RPMI8226 (cell line): ENCODE results near the gene SERPINB5.
"Not testable (repeated sequence)": the region's sequence is repeated elsewhere in the genome, so short reads cannot be mapped to it uniquely, and the experiment has no call there.

ENCODE experiments used
- DNase-seq: peaks from one replicate; pipeline ENCODE4 v3.0.0-alpha.2; 2015

SERPINB5 gene, protein sequence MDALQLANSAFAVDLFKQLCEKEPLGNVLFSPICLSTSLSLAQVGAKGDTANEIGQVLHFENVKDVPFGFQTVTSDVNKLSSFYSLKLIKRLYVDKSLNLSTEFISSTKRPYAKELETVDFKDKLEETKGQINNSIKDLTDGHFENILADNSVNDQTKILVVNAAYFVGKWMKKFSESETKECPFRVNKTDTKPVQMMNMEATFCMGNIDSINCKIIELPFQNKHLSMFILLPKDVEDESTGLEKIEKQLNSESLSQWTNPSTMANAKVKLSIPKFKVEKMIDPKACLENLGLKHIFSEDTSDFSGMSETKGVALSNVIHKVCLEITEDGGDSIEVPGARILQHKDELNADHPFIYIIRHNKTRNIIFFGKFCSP

DNA sequence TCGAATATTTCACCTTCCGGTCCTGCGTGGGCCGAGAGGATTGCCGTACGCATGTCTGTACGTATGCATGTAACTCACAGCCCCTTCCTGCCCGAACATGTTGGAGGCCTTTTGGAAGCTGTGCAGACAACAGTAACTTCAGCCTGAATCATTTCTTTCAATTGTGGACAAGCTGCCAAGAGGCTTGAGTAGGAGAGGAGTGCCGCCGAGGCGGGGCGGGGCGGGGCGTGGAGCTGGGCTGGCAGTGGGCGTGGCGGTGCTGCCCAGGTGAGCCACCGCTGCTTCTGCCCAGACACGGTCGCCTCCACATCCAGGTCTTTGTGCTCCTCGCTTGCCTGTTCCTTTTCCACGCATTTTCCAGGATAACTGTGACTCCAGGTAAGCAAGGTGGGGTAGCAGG lies at the start of gene SERPINB5:
Gene SERPINB5 (plus strand): TSS at position 291 of the 400 bp plus-strand sequence. CDS start 7,471 bp downstream, outside the sequence.
- DNase-seq, result peak; percentile 16

DNA sequence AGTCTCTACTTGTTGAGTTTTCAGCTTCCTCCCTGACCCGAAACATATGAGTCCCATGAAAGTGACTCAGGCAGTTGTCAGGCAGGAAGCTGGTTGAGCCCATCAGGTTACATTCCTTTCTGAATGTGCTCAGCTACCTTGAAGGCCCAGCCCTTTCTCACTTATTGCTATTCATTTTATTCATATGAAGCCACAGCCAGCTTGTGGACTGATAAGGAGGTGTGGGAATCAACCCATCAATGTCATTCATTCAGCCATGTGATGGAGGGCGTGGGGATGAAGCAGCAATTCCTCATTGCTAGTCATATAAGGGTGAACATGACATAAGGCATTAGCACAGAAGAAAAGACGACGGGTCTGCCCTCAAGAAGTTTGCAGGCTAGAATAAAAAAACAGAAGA lies 49.2 kb upstream of the SERPINB5 start:
- DNase-seq, result no peak

DNA sequence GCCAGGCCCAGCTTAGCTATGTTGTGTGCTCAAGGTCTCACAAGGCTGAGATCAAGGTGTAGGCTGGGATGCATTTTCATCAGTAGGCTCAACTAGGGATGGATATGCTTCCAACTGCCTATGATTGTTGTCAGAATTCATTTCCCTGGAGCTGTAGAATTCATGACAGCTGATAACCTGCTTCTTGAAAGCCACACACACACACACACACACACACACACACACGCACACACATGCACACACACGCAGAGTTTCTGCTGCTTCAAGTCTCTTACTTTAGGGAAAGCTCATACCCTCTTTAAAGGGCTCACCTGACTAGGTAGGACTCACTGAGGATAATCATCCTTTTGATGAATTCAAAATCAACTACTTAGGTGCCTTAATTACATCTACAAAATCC lies 46.2 kb upstream of the SERPINB5 start:
- DNase-seq, result no peak

DNA sequence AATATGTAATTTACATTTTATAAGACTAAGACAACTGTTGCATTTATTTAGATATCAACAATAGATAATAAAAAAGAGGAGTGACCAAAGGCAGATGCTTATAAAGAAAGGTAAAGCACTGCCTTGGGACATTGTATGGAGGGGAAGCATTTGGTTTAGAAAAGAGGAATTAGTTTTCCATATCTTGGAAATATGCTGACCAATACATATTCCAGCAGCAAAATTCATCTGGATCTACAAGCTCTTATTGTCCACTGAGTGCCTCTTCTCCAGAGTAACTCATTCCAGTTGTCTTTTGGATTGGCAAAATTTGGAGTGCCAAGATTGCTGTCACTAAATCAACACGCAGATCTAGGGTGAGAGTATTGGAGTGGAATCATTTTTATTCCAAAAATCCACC lies 45.6 kb upstream of the SERPINB5 start:
- no peak for DNase-seq

DNA sequence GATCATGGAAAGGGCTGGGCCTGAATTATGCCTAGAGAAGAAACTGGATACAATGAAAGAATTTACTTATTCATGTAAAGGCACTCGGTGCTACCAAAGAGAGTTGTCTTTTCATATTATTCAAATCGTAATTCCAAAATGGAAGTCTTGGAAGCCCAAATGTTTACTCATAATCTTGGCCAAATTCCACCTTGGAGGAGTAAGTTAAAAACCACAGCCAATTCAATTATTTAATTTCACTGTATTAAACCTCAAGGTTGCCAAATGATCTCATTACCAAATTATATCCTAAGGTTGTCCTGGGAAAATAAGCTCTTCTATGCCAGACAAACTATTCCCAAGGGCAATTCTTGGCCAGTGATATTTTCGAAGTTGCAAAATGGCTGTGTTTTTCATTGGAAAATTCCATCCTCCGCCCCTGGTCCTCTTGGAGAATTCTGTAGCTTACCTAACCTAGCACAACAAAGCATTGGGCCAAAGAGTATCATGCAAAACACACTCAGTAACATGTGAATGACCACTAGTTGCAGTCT lies 43.4 kb upstream of the SERPINB5 start:
- no peak for DNase-seq

DNA sequence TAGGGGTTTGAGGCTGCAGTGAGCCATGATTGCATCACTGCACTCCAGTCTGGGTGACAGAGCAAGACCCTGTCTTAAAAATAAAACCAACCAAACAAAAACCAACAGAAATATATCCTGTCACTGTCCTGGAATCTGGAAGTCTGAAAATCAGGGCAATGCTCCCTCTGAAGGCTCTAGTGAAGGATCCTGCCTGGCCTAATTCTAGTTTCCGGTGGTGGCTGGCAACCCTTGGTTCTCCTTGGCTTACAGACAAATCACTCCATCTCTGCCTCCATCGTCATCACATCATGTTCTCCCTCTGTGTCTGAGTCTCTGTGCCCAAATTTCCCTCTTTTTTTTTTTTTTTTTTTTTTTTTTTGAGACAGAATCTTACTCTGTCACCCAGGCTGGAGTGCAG lies 38.6 kb upstream of the SERPINB5 start:
- no peak for DNase-seq

DNA sequence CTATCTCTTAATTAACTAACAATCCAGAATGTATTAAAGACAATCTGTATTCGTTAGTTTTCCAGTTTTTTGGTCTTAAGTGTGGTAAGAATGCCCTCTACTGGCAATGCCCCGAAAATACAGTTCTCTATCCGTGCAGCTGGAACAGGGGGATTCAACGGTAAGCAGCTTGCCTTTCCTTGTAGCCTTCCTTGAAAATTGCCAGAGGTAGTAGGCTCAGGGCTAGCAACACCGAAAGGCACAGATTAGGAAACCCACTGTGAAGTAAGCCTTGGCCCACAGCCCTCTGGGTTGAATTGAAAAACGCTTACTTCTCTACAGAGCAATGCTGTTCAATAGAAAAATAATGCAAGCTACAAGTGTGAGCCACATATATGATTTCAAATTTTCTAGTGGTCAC lies 37.4 kb upstream of the SERPINB5 start:
- DNase-seq, result peak; percentile 67

DNA sequence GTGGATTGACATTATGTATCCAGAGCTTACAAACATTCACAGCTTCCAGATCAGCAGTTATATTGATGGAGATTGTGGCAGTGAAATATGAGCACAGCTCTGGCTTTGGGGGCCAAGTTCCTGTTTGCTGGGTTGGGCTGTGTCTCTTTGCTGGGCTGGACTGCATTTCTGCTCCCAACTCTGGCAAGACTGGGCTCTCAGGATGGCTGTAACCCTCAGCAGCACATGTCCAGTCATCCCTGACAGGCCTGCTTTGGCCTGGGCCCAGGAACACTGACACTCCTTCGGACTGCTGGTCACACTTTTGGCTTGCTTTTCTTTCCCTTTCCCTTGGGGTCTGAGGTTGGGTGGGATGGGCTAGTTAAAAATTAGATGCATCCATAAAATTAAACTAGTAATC lies 36.5 kb upstream of the SERPINB5 start:
- DNase-seq, result no peak

DNA sequence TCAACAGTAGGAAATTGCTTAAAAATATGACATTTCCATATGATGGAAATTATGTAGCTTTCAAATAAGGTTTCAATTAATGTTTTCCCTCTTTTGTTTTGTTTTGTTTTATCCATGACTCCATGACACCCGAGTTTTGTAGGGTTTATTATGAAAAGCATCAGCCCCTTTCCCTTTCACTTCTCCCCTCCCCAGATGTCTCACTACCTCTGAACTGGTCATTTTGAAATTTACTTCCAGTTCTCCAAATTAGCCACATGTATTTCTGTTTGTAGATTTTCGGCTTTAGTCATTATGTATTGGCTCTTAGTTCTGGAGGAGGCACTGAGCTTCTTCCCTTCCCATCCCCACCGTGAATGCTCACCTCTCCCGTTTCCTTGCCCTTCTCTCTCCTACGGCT lies 35.9 kb upstream of the SERPINB5 start:
- DNase-seq, result no peak

DNA sequence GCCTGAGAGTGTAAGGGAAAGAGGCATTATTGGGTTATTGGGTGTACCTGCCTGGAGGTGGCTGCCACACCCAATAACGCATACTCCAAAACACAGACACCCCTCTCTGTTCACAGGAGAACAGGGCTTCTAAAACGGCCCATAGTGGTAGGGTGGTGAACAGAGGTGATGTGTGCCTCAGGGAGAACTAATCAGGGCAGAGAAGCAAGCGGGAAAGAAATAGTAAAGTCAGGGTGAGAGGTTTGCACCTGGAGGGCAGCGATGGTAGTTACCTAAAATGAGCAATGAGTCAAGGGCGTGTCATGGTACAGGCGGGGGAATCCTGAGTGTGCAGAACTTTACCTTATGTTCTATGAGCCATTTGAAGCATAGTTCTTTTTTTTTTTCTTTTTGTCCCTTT lies 32.9 kb upstream of the SERPINB5 start:
- no peak for DNase-seq

DNA sequence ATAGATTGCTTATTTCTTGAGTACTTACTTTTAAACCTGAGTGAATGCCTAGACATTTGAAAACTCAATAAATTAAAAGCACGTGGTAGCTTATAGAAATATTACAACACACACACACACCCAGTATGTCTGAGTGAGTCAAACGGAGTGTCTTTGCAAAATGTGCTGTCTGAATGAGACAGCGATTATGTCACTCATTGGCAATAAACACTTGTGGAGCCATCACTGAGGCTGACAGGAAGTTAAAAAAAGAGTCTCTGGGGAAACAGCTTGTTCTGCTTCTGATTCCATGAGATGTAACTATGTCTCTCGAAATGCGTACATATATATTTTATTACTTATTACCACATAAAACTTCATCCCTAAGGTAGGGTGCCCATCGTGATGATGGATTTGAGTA lies 32.2 kb upstream of the SERPINB5 start:
- no peak for DNase-seq

DNA sequence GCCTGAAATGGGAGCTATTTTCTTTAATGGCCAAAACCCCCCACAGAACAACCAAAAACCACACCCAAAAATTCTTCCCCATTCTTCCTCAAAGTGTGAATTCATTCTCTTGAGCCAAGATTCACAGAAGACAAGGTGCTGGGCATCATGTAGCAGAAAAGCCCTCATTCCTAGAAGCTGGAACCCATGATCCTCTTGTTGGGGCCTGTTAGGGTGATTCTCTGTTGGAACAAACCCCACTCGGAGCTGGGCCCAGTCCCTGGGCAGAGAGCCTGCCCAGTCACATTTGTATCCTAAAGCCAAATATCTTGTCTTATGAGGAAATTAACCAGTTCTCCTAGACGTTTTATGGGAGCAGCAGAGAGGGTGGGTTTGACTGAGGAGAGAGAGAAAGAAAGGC lies 31.7 kb upstream of the SERPINB5 start:
- DNase-seq, result no peak

DNA sequence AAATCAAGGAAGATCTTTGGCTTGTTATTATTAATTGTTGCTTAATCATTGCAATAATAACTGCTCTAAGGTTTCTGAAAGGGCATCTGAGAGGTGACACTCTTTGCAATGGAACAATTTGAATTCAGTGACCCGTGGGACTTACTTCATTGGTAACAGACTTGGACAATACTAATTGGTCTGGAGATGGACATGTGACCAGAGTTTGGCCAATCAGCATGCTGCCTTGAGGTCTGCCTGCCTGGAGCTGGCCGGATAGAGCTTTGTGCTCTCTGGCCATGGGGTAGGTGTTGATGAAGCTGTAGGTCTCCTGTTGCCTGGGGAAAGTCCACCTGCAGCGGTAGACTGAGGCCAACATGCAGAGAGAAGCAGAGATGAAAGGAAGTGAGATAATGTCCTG lies 30.5 kb upstream of the SERPINB5 start:
- no peak for DNase-seq

DNA sequence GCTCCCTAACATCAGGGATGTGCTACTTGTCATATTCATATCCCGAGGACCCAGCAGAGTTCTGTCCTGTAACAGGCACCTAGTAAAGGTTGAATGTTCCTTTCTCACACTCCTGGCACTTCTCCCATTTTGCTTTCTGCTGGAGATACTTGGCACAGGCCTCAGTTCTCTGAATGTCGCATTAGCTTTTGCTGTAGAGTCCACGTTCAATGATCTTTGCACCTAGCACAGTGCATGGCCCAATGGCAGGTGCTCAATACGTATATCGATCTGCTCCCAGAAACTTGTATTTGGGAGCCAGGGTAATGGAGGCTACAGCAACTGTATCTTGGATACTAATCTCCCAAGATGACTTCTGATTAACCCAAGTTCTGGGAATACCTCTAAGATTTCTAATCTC lies 29.7 kb upstream of the SERPINB5 start:
- no peak for DNase-seq

DNA sequence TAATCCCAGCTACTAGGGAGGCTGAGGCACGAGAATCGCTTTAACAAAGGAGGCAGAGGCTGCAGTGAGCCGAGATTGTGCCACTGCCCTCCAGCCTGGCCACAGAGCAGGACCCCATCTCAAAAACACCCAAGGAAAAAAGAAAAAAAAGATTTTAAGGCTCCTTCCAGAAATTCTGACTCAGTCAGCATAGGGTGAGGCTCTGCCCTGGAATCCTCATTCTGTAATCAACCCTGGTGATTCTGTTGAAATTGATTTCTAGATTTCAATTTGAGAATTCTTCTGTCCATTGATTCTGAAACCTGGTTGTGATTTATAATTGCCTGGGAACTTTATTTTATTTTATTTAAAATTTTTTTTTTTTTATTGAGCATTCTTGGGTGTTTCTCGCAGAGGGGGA lies 27.3 kb upstream of the SERPINB5 start:
- no peak for DNase-seq

DNA sequence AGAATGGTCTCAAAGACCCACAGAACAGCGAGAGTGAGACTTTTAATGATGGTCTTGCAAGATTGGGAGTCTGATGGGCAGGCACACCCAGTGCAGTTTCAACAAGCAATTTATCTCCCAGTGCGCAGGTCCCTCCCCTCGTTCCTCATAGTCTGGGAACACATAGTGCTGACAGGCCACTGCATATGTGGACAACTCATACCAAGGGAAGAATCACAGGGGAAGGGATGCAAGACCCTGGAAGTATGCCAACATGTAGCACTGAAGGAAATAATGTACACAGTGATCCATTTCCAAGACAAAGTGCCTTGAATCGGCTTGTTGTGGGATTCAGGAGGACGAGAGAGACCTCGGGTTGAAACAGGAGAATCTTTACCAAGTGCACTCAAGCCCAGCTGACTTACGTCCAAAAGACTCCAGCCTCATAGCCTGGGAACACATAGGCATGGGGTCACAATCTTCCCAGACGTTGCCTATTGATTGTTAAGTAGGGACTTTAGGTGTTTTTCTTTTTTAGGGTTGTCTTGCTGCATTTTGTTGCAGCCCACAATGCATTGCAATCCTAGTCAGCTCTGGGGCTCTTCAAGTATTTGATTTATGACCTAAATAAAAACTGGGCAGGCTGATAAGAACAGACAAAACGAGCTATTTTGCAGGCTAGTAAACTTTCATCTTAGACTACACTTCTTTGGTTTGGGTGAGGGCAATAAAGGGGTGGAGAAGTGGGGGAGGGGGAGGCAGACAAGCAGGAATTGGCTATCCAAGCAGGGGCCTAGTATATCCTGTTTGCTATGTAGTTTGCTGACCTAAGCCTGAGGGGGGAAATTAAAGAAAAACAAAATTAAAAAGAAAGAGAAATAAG lies 24.7 kb upstream of the SERPINB5 start:
- DNase-seq, result no peak

DNA sequence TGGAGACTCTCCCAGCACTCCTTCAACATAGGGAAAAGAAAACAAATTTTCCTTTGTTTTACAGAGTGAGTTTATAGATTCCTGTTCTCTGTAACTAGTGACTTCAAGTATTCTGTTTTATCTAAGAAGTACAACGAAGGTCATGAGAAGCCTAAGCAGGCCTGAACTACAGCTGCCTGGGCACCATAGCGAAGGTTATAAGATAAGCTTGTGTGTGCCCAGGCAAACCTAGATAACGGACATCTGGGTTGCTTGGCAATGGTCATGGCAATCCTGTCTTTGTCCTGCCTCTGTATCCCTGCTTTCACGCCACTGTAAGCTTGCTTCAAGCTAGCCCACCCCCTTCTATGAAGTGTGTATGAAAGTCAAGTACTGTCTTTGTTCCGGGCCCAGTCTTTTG lies 24.0 kb upstream of the SERPINB5 start:
- DNase-seq, result not testable (repeated sequence)

DNA sequence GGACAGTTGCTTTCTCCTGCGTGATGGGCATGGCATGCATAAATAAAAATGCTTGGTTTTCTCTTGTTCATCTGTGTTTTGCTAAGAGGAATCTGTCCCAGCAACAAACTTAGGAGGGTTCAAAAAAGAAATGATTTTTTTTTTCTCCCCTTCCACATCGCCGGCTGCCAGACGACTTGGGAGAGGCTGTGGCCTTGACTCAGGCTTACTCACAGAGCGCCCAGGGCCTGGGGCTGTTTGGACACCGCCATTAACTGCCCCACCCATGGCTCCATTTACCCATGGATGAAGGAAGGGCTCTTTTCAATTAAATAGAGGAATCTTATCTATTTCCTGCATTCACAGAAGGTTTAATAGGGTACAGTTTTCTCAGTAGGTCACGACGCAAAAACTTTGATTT lies 22.3 kb upstream of the SERPINB5 start:
- DNase-seq, result no peak

DNA sequence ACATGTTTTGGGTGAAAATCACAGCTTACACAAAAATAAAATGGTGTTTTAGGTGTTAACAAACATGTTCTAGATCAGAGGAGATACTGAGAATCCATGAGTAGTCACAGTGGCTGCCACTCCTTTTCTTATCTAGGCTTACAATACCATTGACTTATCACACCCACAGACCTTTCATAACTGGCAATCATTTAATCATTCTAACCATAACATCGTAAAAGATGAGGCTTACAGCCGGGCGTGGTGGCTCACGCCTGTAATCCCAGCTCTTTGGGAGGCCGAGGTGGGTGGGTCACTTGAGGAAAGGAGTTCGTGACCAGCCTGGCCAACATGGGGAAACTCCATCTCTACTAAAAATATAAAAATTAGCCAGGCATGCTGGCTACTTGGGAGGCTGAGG lies 18.8 kb upstream of the SERPINB5 start:
- no peak for DNase-seq

DNA sequence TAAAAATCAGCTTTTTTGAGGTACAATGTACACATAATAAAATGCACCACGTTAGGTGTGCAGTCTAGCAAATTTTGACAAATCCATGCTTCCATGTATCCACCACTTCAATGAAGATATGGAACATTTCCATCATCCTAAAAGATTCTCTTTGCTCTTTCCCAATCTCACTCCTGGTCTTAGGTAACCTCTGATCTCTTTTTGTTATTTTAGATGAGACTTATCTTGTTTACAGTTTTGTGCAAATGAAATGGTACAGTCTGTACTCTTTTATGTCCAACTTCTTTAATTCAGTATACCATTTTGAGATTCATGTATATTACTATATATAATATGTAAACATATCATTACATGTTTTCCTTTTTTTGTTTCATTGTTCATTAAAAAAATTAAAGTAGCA lies 16.3 kb upstream of the SERPINB5 start:
- DNase-seq, result no peak

DNA sequence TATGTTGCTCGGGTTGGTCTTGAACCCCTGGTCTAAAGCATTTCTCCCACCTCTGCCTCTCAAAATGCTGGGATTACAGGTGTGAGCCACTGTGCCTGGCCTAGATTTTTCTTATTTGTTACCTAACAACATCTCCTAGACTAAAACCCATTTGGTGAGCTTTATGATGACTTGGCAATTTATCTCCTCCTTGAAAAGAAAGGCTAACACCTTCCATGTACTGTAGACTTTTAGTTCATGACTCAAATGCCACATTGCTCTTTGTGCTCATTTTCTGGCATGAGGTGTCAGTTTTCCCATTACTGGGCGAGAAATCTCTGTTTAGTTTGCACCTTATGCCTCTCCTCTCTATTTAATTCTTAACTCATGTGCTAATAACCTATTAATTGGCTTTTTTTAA lies 12.3 kb upstream of the SERPINB5 start:
- no peak for DNase-seq

DNA sequence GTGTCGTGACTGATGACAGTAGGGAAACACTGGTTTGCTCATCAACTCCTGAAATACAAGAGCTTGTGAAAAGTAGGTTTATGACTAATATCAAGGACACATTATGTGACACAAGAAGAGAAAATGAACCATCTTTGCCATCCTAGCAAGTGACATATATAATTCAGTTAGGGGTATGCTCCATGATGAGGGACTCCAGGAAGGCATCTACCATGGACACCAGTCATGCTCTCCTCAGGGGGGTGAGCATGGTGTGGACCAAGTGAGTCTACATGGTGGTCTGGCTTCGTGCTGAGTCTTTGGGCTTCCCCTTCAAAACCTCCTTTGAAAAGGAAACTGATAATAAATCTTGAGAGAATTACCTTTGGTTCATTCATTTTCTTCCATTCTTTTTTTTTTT lies 11.7 kb upstream of the SERPINB5 start:
- no peak for DNase-seq

DNA sequence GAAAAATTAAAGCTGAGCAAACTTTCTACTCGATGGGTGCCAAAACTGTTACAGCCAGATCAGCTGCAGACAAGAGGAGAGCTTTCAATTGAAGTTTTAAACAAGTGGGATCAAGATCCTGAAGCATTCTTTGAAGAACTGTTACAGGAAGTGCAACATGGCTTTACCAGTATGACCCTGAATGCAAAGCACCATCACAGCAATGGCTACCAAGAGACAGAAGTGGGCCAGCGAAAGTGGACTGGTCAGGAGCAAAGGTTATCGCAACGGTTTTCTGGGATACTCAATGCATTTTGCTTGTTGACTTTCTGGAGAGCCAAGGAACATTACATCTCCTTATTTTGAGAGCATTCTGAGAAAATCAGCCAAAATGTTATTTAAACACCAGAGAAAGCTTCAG lies 9.1 kb upstream of the SERPINB5 start:
- no peak for DNase-seq

DNA sequence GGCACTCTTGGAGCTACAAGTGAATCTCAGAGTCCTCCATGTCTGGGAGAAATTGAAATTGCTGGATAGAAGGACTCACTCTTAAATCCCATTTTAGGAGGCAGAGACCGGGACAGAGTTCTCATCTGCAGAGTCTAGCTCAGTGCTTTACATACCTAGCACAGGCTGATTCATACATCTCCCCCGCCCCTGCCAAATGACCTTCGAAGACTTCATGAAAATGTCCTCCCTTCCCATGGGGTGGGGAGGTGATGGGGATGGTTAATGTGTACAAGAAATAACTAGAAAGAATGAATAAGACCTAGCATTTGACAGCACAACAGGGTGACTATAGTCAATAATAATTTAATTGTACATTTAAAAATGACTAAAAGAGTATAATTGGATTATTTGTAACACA lies 8.2 kb upstream of the SERPINB5 start:
- DNase-seq, result no peak
